Measurements from ENCODE around the gene TMEM80. TPM values are rescaled to one million over a fixed set of nuclear protein-coding genes. Genes with fewer than 3 reads are reported as not detected.
A peak's percentile ranks its signal among the peaks of the same experiment; 100 is the strongest.

TMEM80 gene
- total RNA-seq, 1 donor from 2014 or later = 37.4 TPM

GRCh38 chr11:720017-720641, 24.5 kb downstream of the TMEM80 start:
- Mint-ChIP-seq H3K9me3 (no peaks in the 10 kb centered on the region), H3K4me3 (no peak overlapping the region), H3K36me3 (peaks cover 8% of the 10 kb centered on the region), H3K27ac (no peak overlapping the region), H3K4me1 (ENCODE audit: unreplicated experiment) (peaks cover 12% of the 10 kb centered on the region), H3K27me3 (peaks cover 27% of the 10 kb centered on the region)
- TF ChIP-seq CTCF (conservative IDR thresholded peaks at IDR 0.05) = no peak
- DNase-seq (ENCODE audit: extremely low spot score, unreplicated experiment) = no peak

GRCh38 chr11:720642-721246, 25.1 kb downstream of the TMEM80 start:
- DNase-seq (ENCODE audit: extremely low spot score, unreplicated experiment) = peak; percentile 72
- H3K27ac Mint-ChIP-seq = no peak overlapping the region
- no peak overlapping the region for H3K4me3 Mint-ChIP-seq
- H3K4me1 Mint-ChIP-seq (ENCODE audit: unreplicated experiment) = peaks cover 9% of the 10 kb centered on the region
- TF ChIP-seq CTCF (conservative IDR thresholded peaks at IDR 0.05) = no peak
- H3K9me3 Mint-ChIP-seq = no peaks in the 10 kb centered on the region
- peaks cover 30% of the 10 kb centered on the region for H3K27me3 Mint-ChIP-seq
- H3K36me3 Mint-ChIP-seq = peaks cover 5% of the 10 kb centered on the region

GRCh38 chr11:721247-721740, 25.7 kb downstream of the TMEM80 start:
- DNase-seq (ENCODE audit: extremely low spot score, unreplicated experiment) = no peak
- peaks cover 30% of the 10 kb centered on the region for H3K27me3 Mint-ChIP-seq

GRCh38 chr11:721741-722345, 26.2 kb downstream of the TMEM80 start:
- no peak overlapping the region for H3K4me3 Mint-ChIP-seq
- TF ChIP-seq CTCF (conservative IDR thresholded peaks at IDR 0.05) = no peak
- peak; percentile 70 for DNase-seq (ENCODE audit: extremely low spot score, unreplicated experiment)
- no peaks in the 10 kb centered on the region for H3K36me3 Mint-ChIP-seq
- peaks cover 32% of the 10 kb centered on the region for H3K27me3 Mint-ChIP-seq
- no peak overlapping the region for H3K27ac Mint-ChIP-seq
- H3K4me1 Mint-ChIP-seq (ENCODE audit: unreplicated experiment) = peaks cover 9% of the 10 kb centered on the region
- H3K9me3 Mint-ChIP-seq = no peaks in the 10 kb centered on the region

More at GRCh38 chr11:721247-721740, 25.7 kb downstream of the TMEM80 start:
- TF ChIP-seq CTCF (conservative IDR thresholded peaks at IDR 0.05) = no peak
- Mint-ChIP-seq H3K27ac (no peak overlapping the region), H3K36me3 (peaks cover 4% of the 10 kb centered on the region), H3K4me1 (ENCODE audit: unreplicated experiment) (peaks cover 9% of the 10 kb centered on the region), H3K9me3 (no peaks in the 10 kb centered on the region), H3K4me3 (no peak overlapping the region)

GRCh38 chr11:722346-722811, 26.8 kb downstream of the TMEM80 start:
- no peak overlapping the region for H3K4me3 Mint-ChIP-seq
- no peak for TF ChIP-seq CTCF (conservative IDR thresholded peaks at IDR 0.05)
- H3K27ac Mint-ChIP-seq = no peak overlapping the region
- no peaks in the 10 kb centered on the region for H3K9me3 Mint-ChIP-seq
- peaks cover 9% of the 10 kb centered on the region for H3K4me1 Mint-ChIP-seq (ENCODE audit: unreplicated experiment)
- no peaks in the 10 kb centered on the region for H3K36me3 Mint-ChIP-seq
- no peak for DNase-seq (ENCODE audit: extremely low spot score, unreplicated experiment)
- peaks cover 32% of the 10 kb centered on the region for H3K27me3 Mint-ChIP-seq
